Stimulated activated naive CD8-positive, alpha-beta T cell treated with anti-CD3 and anti-CD28 coated beads, Interleukin-15, Interleukin-2, amounts not matched to agents 100 U/mL and 50 U/mL, for 24 hours (primary cell): ENCODE measurements around the gene HABP4.
"Not testable (repeated sequence)": the region's sequence is repeated elsewhere in the genome, so short reads cannot be mapped to it uniquely, and the experiment has no call there.

ENCODE experiments used
- ATAC-seq: fragments of 150-1000 bp; cut with Tn5 transposase; one replicate; pipeline ENCODE4 v1.10.0; 2021
- DNase-seq: peaks from one replicate; pipeline ENCODE4 v3.0.0; 2021

HABP4 gene

DNA sequence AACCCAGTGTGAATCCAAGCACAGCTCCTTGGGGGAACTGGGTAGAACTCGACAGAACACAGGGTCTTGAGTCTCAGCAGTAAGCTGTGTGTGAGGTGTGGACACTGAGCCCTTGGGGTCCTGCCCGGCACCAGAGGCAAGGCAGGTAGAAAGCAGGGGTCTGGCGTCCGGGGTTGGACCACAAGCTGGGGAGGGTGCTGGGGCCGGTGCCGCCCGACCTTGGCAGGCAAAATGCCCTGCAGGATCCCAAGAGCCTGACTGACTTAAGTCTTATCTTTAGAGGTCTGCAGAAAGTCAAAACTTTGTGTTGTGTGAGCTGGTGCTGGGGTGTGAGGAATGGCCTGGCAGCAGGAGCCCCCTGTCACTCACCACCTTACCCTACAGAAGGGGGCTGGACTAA is 49.3 kb downstream of the HABP4 start:
- ATAC-seq (no peak), DNase-seq (no peak)

DNA sequence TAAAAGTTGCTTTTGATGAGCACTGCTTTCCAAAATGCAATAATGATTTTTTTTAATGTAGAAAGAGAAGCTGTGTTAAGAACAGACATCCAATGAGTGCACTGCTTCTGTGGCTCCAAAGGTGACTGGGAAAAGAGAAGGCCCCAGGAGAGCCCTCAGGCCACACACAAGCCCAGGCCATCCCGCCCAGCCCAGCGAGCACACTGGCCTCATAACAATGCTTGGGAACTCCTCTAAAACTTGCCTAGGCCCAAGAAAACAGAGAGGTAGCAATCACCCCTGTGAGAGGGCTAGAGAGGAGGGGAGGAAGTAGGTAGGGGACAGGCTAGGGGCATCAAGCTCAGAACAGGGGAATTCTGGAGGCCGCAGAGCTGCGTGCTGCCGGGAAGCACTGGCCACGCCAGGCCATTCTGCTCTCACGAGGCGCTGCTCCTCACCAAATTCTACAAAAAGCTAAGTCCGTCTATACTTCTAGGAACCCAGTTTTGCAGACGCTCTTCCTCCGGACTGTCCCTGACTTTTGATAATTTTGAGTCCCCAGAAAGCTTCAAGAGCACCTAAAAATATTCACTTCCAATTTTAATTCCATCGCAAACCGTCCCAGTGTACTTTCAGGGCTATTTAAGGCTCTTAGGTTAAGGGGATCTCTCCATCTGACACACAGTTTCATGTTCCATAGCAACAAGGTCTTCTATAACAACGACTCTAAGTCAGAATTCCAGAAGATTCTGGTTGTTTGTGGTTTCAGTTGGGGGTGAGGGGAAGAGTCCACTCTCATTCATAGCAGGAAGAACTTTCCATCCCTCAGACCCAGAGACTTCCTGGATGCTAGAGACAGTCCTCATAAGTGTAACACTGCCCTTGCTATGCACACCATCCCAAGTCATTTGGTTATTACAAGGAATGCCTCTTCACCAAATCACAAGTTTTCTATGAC is 51.0 kb downstream of the HABP4 start:
- no peak for DNase-seq
- no peak for ATAC-seq

DNA sequence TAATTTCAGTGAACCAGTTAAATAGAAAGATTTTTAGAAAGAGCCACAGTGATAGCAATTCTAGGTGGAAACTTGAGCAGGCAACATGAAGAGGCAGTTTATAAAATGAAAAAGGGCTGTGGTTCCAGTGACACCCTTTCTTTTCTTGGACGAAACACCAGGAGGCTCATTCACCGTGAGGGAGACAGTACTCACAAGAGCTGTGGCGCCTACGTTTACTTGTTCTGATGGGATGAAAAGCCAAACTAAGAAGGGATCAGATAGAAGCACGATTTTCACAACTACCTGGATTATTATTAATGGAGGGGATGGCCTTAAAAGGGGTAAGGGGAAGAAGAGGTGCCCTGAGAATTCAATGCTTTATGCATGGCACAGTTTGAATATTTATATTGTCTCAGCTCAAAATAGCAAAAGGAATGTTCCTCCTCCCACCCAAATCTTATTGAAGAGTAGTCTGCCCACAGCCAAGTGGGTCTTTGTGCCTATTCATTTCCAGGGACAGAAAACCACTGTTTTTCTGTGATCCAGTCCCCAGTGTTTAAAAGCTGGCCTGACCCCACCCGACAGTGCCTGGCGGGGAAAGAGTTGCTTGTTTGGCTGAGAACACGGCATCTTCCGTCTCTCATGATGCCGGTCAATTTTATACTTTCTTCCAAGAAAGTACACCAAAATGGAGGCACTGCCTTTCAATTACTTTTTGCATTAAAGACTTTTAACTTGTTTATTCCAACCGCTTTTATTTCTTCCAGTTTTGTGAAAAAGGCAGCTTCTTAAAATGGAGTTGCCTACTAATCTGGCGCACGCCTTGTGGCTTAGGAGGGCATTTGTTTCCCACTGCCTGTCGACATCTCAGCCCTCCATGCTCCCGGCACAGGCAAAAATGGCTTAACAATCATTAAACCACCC is 51.9 kb downstream of the HABP4 start:
- DNase-seq (no peak), ATAC-seq (no peak)

- no peak for DNase-seq
- ATAC-seq: no peak
Measured at GRCh38 chr9:96502539-96503373, 52.8 kb downstream of the HABP4 start.

- ATAC-seq, DNase-seq: not testable (repeated sequence)
Measured at GRCh38 chr9:96503374-96503748, 53.4 kb downstream of the HABP4 start.

DNA sequence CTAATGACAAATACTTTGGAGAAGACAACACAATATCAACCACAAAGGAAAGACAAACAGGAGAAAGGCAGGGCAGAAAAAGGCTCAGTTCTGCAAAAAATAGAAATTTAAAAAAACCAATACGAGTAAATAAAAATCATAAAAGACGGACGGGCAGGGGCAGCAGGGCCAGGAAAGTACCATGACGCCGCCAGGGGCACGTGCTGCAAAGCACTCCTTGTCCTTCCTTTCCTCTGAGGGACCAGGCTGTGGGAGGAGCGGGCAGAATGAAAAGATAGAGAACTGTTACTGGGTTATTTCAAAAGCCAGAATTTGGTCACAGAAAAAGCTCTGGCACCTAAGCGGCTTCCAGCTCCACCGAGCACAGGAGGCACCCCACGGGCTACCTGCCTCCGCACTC is 53.9 kb downstream of the HABP4 start:
- ATAC-seq (no peak), DNase-seq (no peak)

GRCh38 chr9:96505316-96505991 is 55.5 kb downstream of the HABP4 start:
- ATAC-seq (no peak), DNase-seq (no peak)

DNA sequence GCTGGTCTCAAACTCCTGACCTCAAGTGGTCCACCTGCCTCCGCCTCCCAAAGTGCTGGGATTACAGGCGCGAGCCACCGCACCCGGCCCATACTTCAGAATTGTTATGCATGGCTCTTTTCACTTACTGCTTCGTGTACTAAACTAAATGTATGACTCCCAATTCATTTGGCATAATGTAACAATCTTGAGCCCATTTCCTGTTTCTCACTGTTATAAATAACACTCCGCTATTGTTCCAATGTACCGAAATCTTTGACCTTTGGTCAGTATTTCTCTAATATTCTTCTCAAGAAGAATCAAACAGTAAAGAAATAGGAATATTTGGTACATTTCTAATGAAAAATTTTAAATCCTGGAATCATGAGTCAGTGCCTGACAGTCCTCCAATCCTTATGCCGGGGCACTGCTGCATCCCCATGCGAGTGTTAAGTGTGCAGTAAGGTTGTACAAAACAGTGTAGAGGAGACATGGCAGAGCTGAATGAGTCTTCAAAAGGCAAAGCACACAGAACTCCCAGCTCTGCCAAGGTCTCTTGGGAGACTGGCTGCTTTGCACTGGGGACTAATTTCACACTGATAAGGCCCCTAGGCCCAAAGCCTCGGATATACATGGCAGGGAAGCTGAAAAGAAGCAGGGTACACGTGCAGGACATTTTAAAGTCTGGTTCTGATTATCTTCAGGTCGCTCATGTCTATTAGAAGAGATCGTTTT is 58.4 kb downstream of the HABP4 start:
- DNase-seq (no peak), ATAC-seq (no peak)

- DNase-seq: no peak
- ATAC-seq: no peak
Measured at GRCh38 chr9:96509026-96509425, 59.1 kb downstream of the HABP4 start.

- ATAC-seq: no peak
- no peak for DNase-seq
Measured at GRCh38 chr9:96509848-96510247, 59.9 kb downstream of the HABP4 start.

GRCh38 chr9:96510258-96510657 is 60.3 kb downstream of the HABP4 start:
- no peak for ATAC-seq
- DNase-seq: no peak

DNA sequence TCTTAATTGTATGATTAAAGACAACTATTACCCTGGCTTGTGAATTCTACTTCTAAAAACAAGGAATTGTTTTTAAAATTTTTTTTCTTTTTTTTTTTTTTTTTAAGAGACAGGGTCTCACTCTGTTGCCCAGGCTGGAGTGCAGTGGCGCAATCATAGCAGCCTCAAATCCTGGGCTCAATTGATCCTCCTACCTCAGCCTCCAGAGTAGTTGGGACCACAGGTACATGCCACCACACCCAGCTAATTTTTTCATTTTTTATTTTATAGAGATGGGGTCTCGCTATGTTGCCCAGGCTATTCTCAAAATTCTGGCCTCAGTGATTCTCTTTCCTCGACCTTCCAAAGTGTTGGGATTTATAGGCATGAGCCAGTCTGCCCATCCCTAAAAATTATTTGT is 62.3 kb downstream of the HABP4 start:
- ATAC-seq: no peak
- no peak for DNase-seq

DNA sequence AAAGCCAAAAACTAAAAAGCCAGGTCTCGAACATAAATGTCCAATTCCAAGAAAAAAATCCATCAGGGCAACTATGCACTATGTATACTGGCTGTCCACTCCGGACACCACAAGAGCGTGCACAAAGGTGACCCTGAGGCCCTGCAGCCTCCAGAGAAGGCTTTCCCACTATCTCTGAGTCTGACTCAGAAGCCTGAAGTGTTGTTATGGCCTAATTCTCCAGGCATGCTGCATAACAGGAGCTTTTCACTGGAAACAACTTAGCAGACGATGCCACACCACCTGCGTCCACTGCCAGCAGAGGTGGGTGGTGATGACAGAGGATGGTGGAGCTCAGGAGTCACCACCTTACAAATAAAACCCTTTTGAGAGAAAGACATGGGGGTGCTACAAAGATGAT is 63.7 kb downstream of the HABP4 start:
- ATAC-seq (no peak), DNase-seq (no peak)

GRCh38 chr9:96514108-96514799 is 64.3 kb downstream of the HABP4 start:
- ATAC-seq: no peak

GRCh38 chr9:96514800-96515158 is 64.8 kb downstream of the HABP4 start:
- no peak for ATAC-seq

More at GRCh38 chr9:96514108-96514799, 64.3 kb downstream of the HABP4 start:
- no peak for DNase-seq

DNA sequence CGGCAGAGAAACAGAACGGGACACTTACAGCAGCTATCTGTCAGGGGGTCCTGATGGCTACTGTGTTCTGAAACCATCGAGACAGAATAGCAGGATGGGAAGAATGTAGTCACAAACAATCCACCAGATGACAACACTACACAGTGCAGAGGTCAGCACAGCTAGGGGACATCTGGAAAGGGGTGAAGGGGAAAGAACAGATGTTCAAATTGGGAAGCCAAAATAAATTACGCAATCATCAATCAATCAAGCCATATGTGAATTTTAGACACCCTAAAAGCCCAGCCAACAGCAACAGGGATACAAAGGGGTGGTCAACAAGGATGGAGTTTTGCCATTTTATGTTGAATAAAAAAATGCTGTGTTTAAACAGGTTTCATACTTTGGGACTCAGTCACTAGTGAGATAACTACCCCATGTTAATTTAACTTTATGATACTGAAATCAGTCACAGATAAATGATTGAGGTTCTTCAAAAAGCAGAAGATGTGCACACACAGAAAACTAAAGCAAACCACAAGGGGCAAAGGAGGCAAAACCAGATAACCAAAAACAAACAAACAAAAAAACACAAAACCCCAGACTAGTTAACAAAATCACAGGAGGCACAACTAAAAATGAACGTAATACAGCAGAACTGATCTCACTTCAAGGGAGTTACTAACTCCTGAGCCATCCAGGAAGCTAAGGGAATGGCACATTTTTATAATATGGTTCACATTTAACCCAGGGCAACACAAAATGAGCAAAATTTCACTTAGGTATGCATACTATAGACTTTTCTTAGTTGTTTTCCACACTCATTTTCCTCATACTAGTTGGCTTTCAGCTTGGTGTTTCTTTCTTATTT is 65.9 kb downstream of the HABP4 start:
- DNase-seq: no peak
- ATAC-seq: no peak

More at GRCh38 chr9:96514800-96515158, 64.8 kb downstream of the HABP4 start:
- DNase-seq: no peak

- ATAC-seq (no peak), DNase-seq (no peak)
Measured at GRCh38 chr9:96519095-96519494, 69.1 kb downstream of the HABP4 start.

GRCh38 chr9:96519787-96520186 is 69.8 kb downstream of the HABP4 start:
- DNase-seq (no peak), ATAC-seq (no peak)

- ATAC-seq (no peak), DNase-seq (no peak)
Measured at GRCh38 chr9:96522366-96522765, 72.4 kb downstream of the HABP4 start.
